ENCODE measurements around the gene PCDH9. TPM values are rescaled to one million over a fixed set of nuclear protein-coding genes. Genes with fewer than 3 reads are reported as not detected.
A peak's percentile ranks its signal among the peaks of the same experiment; 100 is the strongest.

Gene PCDH9
- total RNA-seq, 1 donor from 2014 or later, result 0.26 TPM

GRCh38 chr13:66468656-66469055 is 761.5 kb downstream of the PCDH9 start:
- Histone ChIP-seq H3K4me3 (ENCODE audit: low read depth, low read length) (no peak overlapping the region), H3K27me3 (ENCODE audit: control insufficient read depth, insufficient read depth, low read length) (no peaks in the 10 kb centered on the region), H3K36me3 (ENCODE audit: control insufficient read depth, insufficient read depth, low read length) (no peaks in the 10 kb centered on the region)
- no peak for TF ChIP-seq CTCF (IDR thresholded peaks at IDR 0.05; ENCODE audit: insufficient read depth, low read length, severe bottlenecking)
- DNase-seq (ENCODE audit: low read depth), result no peak
- FAIRE-seq, result no peak

- DNase-seq (ENCODE audit: low read depth), result no peak
- FAIRE-seq, result no peak
- no peaks in the 10 kb centered on the region for H3K27me3 ChIP-seq (ENCODE audit: control insufficient read depth, insufficient read depth, low read length)
- H3K4me3 ChIP-seq (ENCODE audit: low read depth, low read length), result no peak overlapping the region
- TF ChIP-seq CTCF (IDR thresholded peaks at IDR 0.05; ENCODE audit: insufficient read depth, low read length, severe bottlenecking), result no peak
- H3K36me3 ChIP-seq (ENCODE audit: control insufficient read depth, insufficient read depth, low read length), result no peaks in the 10 kb centered on the region
Measured at GRCh38 chr13:66462187-66462586, 767.9 kb downstream of the PCDH9 start.

GRCh38 chr13:66461021-66461420 is 769.1 kb downstream of the PCDH9 start:
- Histone ChIP-seq H3K36me3 (ENCODE audit: control insufficient read depth, insufficient read depth, low read length) (no peaks in the 10 kb centered on the region), H3K4me3 (ENCODE audit: low read depth, low read length) (no peak overlapping the region), H3K27me3 (ENCODE audit: control insufficient read depth, insufficient read depth, low read length) (no peaks in the 10 kb centered on the region)
- no peak for TF ChIP-seq CTCF (IDR thresholded peaks at IDR 0.05; ENCODE audit: insufficient read depth, low read length, severe bottlenecking)
- no peak for FAIRE-seq
- DNase-seq (ENCODE audit: low read depth), result no peak

GRCh38 chr13:66459634-66460033 is 770.5 kb downstream of the PCDH9 start:
- TF ChIP-seq CTCF (IDR thresholded peaks at IDR 0.05; ENCODE audit: insufficient read depth, low read length, severe bottlenecking), result no peak
- Histone ChIP-seq H3K4me3 (ENCODE audit: low read depth, low read length) (no peak overlapping the region), H3K27me3 (ENCODE audit: control insufficient read depth, insufficient read depth, low read length) (no peaks in the 10 kb centered on the region), H3K36me3 (ENCODE audit: control insufficient read depth, insufficient read depth, low read length) (no peaks in the 10 kb centered on the region)
- FAIRE-seq (no peak), DNase-seq (ENCODE audit: low read depth) (no peak)

- no peak for TF ChIP-seq CTCF (IDR thresholded peaks at IDR 0.05; ENCODE audit: insufficient read depth, low read length, severe bottlenecking)
- no peak for DNase-seq (ENCODE audit: low read depth)
- no peak overlapping the region for H3K4me3 ChIP-seq (ENCODE audit: low read depth, low read length)
- no peaks in the 10 kb centered on the region for H3K36me3 ChIP-seq (ENCODE audit: control insufficient read depth, insufficient read depth, low read length)
- no peak for FAIRE-seq
- H3K27me3 ChIP-seq (ENCODE audit: control insufficient read depth, insufficient read depth, low read length), result no peaks in the 10 kb centered on the region
Measured at GRCh38 chr13:66459143-66459542, 771.0 kb downstream of the PCDH9 start.

- no peaks in the 10 kb centered on the region for H3K27me3 ChIP-seq (ENCODE audit: control insufficient read depth, insufficient read depth, low read length)
- no peak for TF ChIP-seq CTCF (IDR thresholded peaks at IDR 0.05; ENCODE audit: insufficient read depth, low read length, severe bottlenecking)
- peak; percentile 23 for DNase-seq (ENCODE audit: low read depth)
- no peaks in the 10 kb centered on the region for H3K36me3 ChIP-seq (ENCODE audit: control insufficient read depth, insufficient read depth, low read length)
- H3K4me3 ChIP-seq (ENCODE audit: low read depth, low read length), result no peak overlapping the region
- FAIRE-seq, result no peak
Measured at GRCh38 chr13:66446413-66446812, 783.7 kb downstream of the PCDH9 start.

All from bronchial epithelial cell (primary cell).